HL-60 (cell line): ENCODE measurements around the gene CEND1.

Experiments used
- DNase-seq, 2 experiments: peaks; one replicate each; pipeline ENCODE4 v3.0.0-alpha.2; 2010 to 2020; ENCODE audit warnings: low read depth in 1 of 2, low spot score in 1 of 2
- H3K27ac ChIP-seq: fragments of 250-450 bp; sonication (Bioruptor Pico); replicated peaks from 2 replicates; pipeline ENCODE4 v1.5.1; 2020; ENCODE audit warnings: mild to moderate bottlenecking, moderate library complexity
- H3K27me3 ChIP-seq: fragments of 250-450 bp; sonication (Bioruptor Pico); 2 replicates; pipeline ENCODE4 v1.5.1; 2021; ENCODE audit warnings: mild to moderate bottlenecking, moderate library complexity; ENCODE audit not compliant: insufficient read depth, poor library complexity, severe bottlenecking
- H3K4me3 ChIP-seq: replicated peaks from 2 replicates; pipeline ENCODE4 v1.5.1; 2011; ENCODE audit warnings: mild to moderate bottlenecking, control low read depth, low read length; ENCODE audit not compliant: insufficient read depth
- GABPA ChIP-seq: IDR thresholded peaks from 2 replicates; pipeline ENCODE4 v1.6.1; 2012; ENCODE audit warnings: low read depth
- POLR2AphosphoS5 ChIP-seq: IDR thresholded peaks from 2 replicates; pipeline ENCODE4 v1.6.1; 2012; ENCODE audit warnings: low read depth
- SPI1 ChIP-seq: IDR thresholded peaks from 2 replicates; pipeline ENCODE4 v1.6.1; 2012; ENCODE audit warnings: low read depth, mild to moderate bottlenecking, borderline replicate concordance
- TF ChIP-seq, protein P1 (sequence below): IDR thresholded peaks from 2 replicates; pipeline ENCODE4 v1.6.1; 2012; ENCODE audit warnings: low read depth; ENCODE audit not compliant: insufficient replicate concordance
- TF ChIP-seq, protein P2 (sequence below): IDR thresholded peaks from one replicate; pipeline ENCODE4 v1.5.1; 2011; ENCODE audit warnings: low read length, control low read depth, inconsistent platforms; ENCODE audit not compliant: insufficient read depth

Gene CEND1

GRCh38 chr11:794013-794765, 4.3 kb upstream of the CEND1 start:
- Histone ChIP-seq H3K27ac (no peak overlapping the region), H3K27me3 (no peaks in the 10 kb centered on the region), H3K4me3 (no peak overlapping the region)
- DNase-seq = no peak
- TF ChIP-seq SPI1 (no peak), POLR2AphosphoS5 (no peak), GABPA (no peak)
- TF ChIP-seq, protein P1, sequence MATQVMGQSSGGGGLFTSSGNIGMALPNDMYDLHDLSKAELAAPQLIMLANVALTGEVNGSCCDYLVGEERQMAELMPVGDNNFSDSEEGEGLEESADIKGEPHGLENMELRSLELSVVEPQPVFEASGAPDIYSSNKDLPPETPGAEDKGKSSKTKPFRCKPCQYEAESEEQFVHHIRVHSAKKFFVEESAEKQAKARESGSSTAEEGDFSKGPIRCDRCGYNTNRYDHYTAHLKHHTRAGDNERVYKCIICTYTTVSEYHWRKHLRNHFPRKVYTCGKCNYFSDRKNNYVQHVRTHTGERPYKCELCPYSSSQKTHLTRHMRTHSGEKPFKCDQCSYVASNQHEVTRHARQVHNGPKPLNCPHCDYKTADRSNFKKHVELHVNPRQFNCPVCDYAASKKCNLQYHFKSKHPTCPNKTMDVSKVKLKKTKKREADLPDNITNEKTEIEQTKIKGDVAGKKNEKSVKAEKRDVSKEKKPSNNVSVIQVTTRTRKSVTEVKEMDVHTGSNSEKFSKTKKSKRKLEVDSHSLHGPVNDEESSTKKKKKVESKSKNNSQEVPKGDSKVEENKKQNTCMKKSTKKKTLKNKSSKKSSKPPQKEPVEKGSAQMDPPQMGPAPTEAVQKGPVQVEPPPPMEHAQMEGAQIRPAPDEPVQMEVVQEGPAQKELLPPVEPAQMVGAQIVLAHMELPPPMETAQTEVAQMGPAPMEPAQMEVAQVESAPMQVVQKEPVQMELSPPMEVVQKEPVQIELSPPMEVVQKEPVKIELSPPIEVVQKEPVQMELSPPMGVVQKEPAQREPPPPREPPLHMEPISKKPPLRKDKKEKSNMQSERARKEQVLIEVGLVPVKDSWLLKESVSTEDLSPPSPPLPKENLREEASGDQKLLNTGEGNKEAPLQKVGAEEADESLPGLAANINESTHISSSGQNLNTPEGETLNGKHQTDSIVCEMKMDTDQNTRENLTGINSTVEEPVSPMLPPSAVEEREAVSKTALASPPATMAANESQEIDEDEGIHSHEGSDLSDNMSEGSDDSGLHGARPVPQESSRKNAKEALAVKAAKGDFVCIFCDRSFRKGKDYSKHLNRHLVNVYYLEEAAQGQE = no peak

- Histone ChIP-seq H3K27me3 (peaks cover 3% of the 10 kb centered on the region), H3K4me3 (no peak overlapping the region), H3K27ac (no peak overlapping the region)
- no peak for TF ChIP-seq GABPA
- no peak for DNase-seq
These were observed 3.7 kb upstream of the CEND1 start for GRCh38 chr11:793556-793955.

DNA sequence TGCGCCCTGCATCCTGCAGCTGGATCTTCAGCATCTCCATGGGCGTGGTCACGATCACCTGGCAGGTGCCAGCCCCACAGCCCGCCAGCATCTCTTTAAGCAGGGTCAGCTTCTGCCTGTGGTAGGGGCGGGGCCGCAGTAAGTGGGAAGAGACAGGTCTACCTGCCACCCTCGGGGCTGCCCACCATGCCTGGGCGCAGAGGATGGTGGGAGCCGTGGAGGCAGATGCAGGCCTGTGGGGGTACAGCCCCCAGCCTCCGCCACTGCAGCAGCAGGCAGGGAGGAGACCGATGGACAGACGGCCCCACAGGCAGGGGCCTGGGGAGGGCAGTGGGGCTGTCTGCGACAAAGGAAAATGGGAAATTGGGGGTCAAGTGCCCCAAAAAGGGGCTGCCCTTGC, 3.0 kb upstream of the CEND1 start:
- Histone ChIP-seq H3K4me3 (no peak overlapping the region), H3K27ac (no peak overlapping the region), H3K27me3 (peaks cover 6% of the 10 kb centered on the region)
- DNase-seq = no peak
- TF ChIP-seq, protein P1 = no peak
- TF ChIP-seq POLR2AphosphoS5 (no peak), SPI1 (no peak), GABPA (no peak)
- TF ChIP-seq, protein P2, sequence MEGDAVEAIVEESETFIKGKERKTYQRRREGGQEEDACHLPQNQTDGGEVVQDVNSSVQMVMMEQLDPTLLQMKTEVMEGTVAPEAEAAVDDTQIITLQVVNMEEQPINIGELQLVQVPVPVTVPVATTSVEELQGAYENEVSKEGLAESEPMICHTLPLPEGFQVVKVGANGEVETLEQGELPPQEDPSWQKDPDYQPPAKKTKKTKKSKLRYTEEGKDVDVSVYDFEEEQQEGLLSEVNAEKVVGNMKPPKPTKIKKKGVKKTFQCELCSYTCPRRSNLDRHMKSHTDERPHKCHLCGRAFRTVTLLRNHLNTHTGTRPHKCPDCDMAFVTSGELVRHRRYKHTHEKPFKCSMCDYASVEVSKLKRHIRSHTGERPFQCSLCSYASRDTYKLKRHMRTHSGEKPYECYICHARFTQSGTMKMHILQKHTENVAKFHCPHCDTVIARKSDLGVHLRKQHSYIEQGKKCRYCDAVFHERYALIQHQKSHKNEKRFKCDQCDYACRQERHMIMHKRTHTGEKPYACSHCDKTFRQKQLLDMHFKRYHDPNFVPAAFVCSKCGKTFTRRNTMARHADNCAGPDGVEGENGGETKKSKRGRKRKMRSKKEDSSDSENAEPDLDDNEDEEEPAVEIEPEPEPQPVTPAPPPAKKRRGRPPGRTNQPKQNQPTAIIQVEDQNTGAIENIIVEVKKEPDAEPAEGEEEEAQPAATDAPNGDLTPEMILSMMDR = no peak

GRCh38 chr11:792535-792821, 2.6 kb upstream of the CEND1 start:
- no peak overlapping the region for H3K27ac ChIP-seq
- TF ChIP-seq SPI1 = no peak
- TF ChIP-seq GABPA = no peak
- TF ChIP-seq, protein P1 = no peak
- TF ChIP-seq, protein P2 = no peak
- TF ChIP-seq POLR2AphosphoS5 = no peak
- DNase-seq = no peak
- H3K27me3 ChIP-seq = peaks cover 6% of the 10 kb centered on the region
- no peak overlapping the region for H3K4me3 ChIP-seq
